OCI-LY3 (cell line): ENCODE measurements around the gene LMBRD1.

ENCODE experiments used
- CTCF ChIP-seq: fragments of 200-600, 300-600 bp; sonication (generic); IDR thresholded peaks from 2 replicates; pipeline ENCODE4 v1.5.1; 2014; ENCODE audit warnings: antibody characterized with exemption, low read length, low read depth
- EZH2phosphoT487 ChIP-seq: fragments of 200-600 bp; shearing (Covaris generic); IDR thresholded peaks from 2 replicates; pipeline ENCODE4 v1.6.1; 2018; ENCODE audit warnings: antibody characterized with exemption, mixed run types, low read depth

GRCh38 chr6:69816569-69816968 is 19.8 kb upstream of the LMBRD1 start:
- TF ChIP-seq CTCF = peak; percentile 20; the same call in 1 of the 2 replicates
- no peak for TF ChIP-seq EZH2phosphoT487
